ENCODE data around the gene KIF1B.
"Not testable (repeated sequence)": the region's sequence is repeated elsewhere in the genome, so short reads cannot be mapped to it uniquely, and the experiment has no call there.

KIF1B gene

DNA sequence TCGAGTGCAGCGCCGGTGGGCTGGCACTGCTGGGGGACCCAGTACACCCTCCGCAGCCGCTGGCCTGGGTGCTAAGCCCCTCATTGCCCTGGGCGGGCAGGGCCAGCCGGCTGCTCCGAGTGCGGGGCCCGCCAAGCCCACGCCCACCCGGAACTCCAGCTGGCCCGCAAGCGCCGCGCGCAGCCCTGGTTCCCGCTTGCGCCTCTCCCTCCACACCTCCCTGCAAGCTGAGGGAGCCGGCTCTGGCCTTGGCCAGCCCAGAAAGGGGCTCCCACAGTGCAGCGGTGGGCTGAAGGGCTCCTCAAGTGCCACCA, 216.1 kb downstream of the KIF1B start:
- DNase-seq (ENCODE audit: low spot score): not testable (repeated sequence)

DNA sequence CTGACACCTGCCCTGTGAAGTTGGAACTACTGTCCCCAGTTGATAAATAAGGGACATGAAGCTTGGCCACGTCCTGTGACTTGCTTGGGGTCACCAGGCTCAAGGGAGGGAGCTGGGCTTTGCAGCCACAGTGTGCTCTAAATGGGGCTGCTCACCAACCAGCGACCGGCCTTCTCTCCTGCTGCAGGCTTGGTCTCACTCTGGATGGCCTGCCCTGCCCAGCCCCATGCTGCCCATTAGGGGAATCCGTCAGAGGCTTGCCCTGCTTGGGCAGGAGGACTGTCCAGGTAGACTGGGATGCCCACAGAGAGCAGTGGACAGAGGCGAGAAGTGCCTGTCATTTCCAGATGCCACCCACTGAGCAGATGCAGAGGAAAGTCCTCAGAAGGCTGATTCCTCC, 218.6 kb downstream of the KIF1B start:
- no peak for DNase-seq (ENCODE audit: low spot score)

DNA sequence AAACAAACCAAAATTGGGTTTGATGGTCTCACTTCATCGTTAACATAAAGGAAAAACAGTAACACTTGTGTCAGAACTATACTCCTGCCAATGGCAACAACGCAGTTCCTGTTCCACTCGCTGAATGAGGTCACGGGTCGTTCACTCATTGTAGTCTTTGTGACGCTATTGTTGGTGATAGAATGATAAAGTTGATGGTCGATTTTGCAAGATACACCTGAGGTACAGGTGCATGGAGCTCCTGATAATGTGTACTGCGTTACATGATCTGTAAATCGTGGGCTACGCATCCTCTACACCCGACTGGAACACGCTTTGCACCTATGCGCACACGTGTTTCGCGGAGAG, 219.5 kb downstream of the KIF1B start:
- DNase-seq (ENCODE audit: low spot score): peak; percentile 51

DNA sequence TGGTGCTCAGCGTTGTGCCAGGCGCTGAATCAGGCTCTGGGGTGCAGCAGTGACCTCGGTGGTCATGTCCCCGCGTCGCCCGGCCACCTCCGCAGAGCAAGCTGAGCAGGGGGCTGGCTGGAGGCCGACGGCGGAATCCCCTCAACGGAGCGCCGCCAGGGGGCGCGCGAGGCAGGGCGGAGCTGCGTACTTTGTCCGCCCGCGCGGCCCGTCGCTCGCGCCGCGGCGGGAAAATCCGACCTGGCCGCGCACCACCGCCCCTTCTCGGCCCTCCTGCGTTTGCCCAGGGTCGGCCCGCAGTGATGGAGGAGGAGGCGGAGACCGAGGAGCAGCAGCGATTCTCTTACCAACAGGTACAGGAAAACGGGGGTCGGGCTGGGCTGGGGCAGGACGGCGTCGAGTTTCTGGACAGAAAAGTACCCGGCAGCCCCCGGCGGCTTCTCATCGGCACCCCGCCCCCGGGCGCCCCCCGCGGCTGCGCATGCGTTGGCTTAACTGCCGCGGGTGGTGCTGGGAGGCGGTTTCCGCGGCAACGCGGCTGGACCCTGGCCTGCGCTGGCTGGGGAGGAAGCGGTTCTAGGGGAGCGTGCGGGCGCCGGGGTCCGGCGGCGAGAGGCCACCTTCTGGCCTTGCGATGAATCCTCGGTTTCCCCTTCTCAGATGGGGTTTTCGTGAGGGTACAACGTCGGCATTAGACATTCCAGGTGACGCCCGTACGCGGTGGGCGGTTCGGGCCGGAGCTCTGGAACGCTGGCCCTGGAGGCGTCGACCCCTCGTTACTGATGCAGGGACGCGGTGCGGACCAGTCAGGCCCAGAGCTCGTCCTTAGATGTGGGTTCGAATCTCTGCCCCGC, 220.1 kb downstream of the KIF1B start, which contains the start of gene CENPS:
CENPS (plus strand) TSS at position 218 of the 854 bp plus-strand sequence; CDS start at position 303, 85 bp downstream.
- DNase-seq (ENCODE audit: low spot score): peak; percentile 82

Measured in pons (tissue), 1 donor.